ENCODE results near the gene C14orf180.

- no peak for TF ChIP-seq ZNF232 (CRISPR knock-in tag; IDR thresholded peaks at IDR 0.05)
- no peak for TF ChIP-seq USF2 (CRISPR knock-in tag; IDR thresholded peaks at IDR 0.05)
- TF ChIP-seq SMAD3 (CRISPR knock-in tag; IDR thresholded peaks at IDR 0.05; ENCODE audit: borderline replicate concordance) = no peak
- TF ChIP-seq ZNF121 (CRISPR knock-in tag; IDR thresholded peaks at IDR 0.05) = no peak
- TF ChIP-seq, protein P1, sequence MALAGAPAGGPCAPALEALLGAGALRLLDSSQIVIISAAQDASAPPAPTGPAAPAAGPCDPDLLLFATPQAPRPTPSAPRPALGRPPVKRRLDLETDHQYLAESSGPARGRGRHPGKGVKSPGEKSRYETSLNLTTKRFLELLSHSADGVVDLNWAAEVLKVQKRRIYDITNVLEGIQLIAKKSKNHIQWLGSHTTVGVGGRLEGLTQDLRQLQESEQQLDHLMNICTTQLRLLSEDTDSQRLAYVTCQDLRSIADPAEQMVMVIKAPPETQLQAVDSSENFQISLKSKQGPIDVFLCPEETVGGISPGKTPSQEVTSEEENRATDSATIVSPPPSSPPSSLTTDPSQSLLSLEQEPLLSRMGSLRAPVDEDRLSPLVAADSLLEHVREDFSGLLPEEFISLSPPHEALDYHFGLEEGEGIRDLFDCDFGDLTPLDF (CRISPR knock-in tag; IDR thresholded peaks at IDR 0.05) = no peak
- TF ChIP-seq, protein P2, sequence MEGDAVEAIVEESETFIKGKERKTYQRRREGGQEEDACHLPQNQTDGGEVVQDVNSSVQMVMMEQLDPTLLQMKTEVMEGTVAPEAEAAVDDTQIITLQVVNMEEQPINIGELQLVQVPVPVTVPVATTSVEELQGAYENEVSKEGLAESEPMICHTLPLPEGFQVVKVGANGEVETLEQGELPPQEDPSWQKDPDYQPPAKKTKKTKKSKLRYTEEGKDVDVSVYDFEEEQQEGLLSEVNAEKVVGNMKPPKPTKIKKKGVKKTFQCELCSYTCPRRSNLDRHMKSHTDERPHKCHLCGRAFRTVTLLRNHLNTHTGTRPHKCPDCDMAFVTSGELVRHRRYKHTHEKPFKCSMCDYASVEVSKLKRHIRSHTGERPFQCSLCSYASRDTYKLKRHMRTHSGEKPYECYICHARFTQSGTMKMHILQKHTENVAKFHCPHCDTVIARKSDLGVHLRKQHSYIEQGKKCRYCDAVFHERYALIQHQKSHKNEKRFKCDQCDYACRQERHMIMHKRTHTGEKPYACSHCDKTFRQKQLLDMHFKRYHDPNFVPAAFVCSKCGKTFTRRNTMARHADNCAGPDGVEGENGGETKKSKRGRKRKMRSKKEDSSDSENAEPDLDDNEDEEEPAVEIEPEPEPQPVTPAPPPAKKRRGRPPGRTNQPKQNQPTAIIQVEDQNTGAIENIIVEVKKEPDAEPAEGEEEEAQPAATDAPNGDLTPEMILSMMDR (IDR thresholded peaks at IDR 0.05) = no peak
- no peak for TF ChIP-seq ESRRA (CRISPR knock-in tag; IDR thresholded peaks at IDR 0.05; ENCODE audit: borderline replicate concordance)
- no peak for TF ChIP-seq IRF2 (CRISPR knock-in tag; IDR thresholded peaks at IDR 0.05; ENCODE audit: borderline replicate concordance, low read depth)
- TF ChIP-seq ETV6 (CRISPR knock-in tag; IDR thresholded peaks at IDR 0.05) = no peak
- TF ChIP-seq, protein P3, sequence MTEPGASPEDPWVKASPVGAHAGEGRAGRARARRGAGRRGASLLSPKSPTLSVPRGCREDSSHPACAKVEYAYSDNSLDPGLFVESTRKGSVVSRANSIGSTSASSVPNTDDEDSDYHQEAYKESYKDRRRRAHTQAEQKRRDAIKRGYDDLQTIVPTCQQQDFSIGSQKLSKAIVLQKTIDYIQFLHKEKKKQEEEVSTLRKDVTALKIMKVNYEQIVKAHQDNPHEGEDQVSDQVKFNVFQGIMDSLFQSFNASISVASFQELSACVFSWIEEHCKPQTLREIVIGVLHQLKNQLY (CRISPR knock-in tag; IDR thresholded peaks at IDR 0.05) = no peak
- no peak for TF ChIP-seq CREM (CRISPR knock-in tag; IDR thresholded peaks at IDR 0.05)
- TF ChIP-seq, protein P4, sequence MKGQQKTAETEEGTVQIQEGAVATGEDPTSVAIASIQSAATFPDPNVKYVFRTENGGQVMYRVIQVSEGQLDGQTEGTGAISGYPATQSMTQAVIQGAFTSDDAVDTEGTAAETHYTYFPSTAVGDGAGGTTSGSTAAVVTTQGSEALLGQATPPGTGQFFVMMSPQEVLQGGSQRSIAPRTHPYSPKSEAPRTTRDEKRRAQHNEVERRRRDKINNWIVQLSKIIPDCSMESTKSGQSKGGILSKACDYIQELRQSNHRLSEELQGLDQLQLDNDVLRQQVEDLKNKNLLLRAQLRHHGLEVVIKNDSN (CRISPR knock-in tag; IDR thresholded peaks at IDR 0.05) = no peak
These were observed 18.4 kb upstream of the C14orf180 start for GRCh38 chr14:104561124-104561557.
